Measurements from ENCODE around the gene KLHL11.
"Not testable (repeated sequence)": the region's sequence is repeated elsewhere in the genome, so short reads cannot be mapped to it uniquely, and the experiment has no call there.

The KLHL11 gene

GRCh38 chr17:41836550-41837196 is 28.6 kb downstream of the KLHL11 start:
- DNase-seq (ENCODE audit: low spot score): no peak

DNA sequence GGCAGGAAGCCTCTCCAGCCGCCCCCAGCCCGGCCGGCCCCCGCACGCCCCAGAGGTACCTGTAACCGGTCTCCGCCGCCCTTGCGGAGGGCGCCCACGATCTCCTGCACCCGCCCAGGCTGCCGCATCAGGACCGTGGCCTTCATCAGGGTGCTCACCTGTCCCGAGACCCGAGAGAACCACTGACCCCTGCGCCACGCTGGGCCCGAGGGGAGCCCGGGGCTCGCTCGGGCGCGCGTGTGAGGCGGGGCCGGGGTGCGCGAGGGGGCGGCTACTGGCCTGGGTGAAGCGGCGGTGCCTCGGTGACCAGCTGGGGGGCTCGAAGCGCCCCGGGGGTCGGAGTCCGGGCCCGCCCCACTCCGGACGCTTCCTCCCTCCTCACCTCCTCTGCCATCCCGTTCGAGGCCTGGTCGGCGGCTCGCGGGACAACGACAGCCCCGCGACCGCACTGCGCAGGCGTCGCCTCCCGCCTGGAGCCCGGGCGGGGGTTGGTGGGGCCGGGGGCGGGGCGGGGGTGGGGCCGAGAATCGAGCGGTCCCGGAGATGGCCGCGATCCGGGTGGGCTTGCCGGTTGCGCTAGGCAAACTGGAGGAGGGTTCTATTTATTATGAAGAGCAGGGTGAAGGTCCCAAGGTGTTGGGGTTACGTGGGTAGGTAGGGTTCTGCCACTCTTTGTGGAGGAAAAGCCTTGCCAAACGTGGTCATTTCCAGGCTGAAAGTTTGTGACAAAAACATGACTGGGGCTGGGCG is 29.2 kb downstream of the KLHL11 start, which contains the start of gene NT5C3B:
NT5C3B (minus strand) TSS at position 433 of the 750 bp plus-strand sequence; CDS start at position 394, 39 bp downstream.
- DNase-seq (ENCODE audit: low spot score): no peak

DNA sequence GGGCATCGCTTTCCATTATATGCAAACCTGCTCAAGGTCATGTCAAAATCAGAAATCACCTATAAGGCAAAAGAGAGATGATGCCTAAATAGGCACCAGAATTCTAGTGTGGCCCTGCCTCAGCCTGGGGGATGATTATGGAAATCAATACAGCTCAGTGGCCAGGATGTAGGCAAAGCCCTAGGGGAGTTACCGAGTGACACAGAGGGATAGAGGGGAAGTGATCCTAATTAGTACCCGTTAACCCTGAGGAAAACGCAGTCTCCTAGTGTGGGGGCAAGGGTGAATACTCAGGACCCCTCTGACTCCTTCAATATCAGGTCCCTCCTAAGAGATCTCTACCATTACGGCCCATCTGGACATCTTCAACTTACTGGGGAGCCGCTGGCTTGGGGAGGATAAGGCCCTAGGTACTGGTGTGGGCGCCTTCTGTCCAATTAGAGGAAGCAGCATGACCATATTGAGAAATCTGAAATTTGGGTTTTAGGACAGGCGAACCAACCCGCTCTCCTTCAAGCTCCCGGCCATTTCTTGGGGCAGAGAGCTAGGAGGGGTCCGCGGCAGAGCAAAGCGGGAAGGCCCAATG is 29.9 kb downstream of the KLHL11 start:
- DNase-seq (ENCODE audit: low spot score): no peak

DNA sequence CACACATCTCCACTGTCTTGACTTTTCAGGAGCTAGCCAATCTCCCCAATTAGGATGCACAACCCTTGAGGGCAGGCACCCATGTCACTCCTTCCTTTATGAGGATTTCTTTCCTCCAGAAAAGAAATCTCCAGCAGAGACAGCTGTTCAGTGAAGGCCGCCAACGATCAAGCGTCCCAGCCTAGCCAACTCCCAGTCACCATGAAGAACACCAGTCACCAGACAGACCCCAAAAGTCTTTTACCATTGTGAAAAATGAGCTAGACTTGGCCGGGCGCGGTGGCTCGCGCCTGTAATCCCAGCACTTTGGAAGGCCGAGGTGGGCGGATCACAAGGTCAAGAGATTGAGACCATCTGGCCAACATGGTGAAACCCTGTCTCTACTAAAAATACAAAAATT is 35.3 kb downstream of the KLHL11 start:
- DNase-seq (ENCODE audit: low spot score): not testable (repeated sequence)

DNA sequence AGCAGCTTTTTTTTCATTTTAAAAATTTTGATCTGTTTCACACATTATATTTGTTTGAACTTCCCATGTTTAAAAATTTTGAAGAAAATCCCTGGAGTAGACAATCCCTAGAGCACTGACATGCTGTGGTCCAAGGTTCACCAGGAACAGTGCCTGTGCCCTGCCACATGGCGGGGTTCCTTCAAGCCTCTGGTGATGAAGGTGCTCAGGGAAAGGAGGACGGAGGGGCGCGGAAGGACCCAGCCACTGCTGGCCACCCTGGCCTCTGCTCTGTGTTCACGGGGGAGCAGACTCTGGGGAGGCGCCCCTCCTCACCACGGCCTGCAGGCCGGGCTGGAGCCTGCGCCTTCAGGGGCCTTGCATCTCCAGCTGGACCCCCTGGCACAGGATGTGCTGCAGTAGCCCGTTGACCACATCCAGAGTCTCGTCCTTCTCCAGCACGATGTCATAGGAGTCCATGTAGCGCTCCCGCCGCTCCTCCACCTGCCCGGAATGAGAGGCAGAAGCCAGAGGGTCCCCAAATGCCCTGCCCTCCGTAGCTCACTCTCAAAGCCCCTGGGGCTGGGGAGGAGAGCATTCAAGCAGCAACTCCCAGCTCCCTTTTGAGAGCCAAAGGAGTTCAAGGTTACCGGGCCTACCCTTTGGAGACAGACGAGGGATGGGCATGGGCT is 39.9 kb downstream of the KLHL11 start:
- no peak for DNase-seq (ENCODE audit: low spot score)

DNA sequence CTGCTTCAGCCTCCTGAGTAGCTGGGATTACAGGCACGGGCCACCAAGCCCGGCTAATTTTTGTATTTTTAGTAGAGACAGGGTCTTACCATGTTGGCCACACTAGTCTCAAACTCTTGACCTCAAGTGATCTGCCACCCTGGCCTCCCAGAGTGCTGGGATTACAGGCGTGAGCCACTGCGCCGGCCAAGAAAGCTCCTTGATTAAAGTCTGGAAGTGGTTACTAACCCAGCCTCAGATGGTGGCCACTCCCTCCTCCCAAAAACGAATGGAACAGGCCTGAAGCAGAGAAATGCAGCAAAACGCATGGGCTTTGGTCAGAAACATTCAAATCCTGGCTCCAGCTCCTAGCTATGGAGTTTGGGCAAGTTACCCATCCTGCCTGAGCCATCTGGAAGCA is 41.1 kb downstream of the KLHL11 start:
- DNase-seq (ENCODE audit: low spot score): no peak

DNA sequence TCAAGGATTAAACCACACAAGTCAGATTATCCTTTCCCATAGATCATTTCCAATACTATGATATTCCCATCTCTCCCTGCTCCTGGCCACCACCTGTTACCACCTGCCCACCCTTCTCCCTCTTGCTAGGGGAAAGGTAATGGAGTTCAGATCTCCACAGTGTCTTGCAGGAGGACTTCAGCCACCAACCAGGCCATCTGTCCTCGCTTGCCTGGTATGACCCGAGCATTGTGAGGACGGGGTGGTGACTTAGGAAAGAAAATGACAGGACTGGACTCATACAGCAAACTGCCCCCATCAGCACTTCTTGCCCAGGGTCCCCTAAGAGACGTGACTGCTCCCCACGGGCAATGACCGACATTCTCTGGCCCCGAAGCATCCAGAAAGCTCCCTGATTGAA is 41.6 kb downstream of the KLHL11 start:
- no peak for DNase-seq (ENCODE audit: low spot score)

GRCh38 chr17:41823141-41823524 is 42.1 kb downstream of the KLHL11 start:
- DNase-seq (ENCODE audit: low spot score): no peak

DNA sequence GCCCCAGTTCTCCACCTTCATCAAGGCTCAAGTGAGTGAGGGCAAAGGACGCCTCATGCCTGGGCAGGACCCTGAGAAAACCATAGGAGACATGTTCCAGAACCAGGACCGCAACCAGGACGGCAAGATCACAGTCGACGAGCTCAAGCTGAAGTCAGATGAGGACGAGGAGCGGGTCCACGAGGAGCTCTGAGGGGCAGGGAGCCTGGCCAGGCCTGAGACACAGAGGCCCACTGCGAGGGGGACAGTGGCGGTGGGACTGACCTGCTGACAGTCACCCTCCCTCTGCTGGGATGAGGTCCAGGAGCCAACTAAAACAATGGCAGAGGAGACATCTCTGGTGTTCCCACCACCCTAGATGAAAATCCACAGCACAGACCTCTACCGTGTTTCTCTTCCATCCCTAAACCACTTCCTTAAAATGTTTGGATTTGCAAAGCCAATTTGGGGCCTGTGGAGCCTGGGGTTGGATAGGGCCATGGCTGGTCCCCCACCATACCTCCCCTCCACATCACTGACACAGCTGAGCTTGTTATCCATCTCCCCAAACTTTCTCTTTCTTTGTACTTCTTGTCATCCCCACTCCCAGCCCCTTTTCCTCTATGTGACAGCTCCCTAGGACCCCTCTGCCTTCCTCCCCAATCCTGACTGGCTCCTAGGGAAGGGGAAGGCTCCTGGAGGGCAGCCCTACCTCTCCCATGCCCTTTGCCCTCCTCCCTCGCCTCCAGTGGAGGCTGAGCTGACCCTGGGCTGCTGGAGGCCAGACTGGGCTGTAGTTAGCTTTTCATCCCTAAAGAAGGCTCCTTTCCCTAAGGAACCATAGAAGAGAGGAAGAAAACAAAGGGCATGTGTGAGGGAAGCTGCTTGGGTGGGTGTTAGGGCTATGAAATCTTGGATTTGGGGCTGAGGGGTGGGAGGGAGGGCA is 42.7 kb downstream of the KLHL11 start:
- no peak for DNase-seq (ENCODE audit: low spot score)

- DNase-seq (ENCODE audit: low spot score): no peak
These were observed 43.4 kb downstream of the KLHL11 start for GRCh38 chr17:41821776-41822175.

DNA sequence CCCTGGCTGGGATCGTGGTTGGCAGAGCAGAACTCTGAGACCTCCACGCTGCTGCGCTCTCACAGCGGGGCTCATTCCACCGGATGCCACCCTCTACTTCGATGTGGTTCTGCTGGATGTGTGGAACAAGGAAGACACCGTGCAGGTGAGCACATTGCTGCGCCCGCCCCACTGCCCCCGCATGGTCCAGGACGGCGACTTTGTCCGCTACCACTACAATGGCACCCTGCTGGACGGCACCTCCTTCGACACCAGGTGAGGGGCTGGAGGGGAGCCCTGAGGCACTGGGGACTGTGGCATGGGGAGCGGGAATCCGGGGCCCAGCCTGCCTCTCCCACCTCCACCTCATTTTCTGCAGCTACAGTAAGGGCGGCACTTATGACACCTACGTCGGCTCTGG is 47.2 kb downstream of the KLHL11 start:
- DNase-seq (ENCODE audit: low spot score): no peak

DNA sequence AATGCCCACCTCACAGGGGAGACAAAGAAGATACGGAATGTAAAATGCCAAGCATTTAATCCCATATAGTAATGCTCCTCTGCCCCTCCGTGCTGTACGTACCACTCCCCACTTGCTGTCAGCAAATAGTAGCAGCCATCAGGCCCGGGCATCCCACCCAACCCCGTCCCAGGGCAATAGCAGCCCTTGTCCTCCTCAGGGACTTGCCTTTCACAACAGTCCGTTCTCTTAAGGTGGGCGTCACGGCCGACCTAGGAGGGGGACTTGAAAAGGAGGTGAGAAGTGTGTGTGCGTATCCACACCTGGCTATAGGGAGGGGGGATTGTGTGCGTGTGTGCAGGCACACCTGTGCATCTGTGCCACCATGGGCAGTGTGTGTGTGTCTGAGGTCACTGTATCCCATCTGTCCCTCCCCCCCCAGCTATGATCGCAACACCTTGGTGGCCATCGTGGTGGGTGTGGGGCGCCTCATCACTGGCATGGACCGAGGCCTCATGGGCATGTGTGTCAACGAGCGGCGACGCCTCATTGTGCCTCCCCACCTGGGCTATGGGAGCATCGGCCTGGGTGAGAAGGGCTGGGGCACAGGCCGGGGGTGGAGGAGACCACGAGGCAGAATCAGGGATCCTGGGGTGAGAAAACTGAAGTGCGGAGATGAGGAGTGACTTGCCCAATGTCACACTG is 48.4 kb downstream of the KLHL11 start:
- DNase-seq (ENCODE audit: low spot score): no peak

DNA sequence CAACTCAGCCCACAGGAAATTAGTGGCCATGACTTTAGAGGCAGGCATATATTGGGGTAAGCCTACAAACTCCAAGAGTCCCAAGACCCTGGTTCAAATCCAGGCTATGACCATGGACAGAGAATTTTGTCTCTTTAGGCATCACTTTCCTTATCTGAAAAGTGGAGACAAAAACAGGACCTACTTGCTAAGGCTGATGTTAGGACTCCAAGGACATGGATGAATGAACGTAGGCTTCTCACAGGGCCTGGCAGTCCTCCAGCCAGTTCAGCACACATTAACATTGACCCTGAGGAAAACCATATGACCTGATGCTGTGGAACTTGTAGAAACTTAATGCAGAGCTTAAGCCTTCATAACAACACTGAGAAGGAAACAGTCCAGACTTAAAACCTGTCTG is 51.0 kb downstream of the KLHL11 start:
- DNase-seq (ENCODE audit: low spot score): no peak

DNA sequence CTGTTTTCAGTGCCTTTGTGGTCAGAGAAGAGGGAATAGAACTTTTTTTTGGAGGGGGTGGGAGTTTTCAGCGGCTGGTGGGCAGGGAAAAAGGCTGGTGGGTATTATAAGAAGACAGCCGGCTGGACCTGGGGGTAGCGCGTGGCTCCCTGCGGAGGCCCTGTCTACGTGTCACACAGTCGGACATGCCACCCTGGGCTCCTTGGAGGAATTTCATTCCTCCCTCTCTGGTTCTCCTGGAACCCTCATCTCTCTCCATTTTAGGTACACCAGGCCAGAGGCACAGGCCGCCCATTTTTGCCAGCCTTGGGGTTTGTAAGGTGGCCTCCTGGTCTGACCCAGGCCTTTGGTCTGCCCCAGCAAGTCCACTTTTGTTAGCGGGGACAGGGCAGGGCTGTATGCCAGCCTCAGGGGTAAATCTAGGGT is 51.5 kb downstream of the KLHL11 start:
- no peak for DNase-seq (ENCODE audit: low spot score)

GRCh38 chr17:41813152-41813680 is 52.0 kb downstream of the KLHL11 start:
- no peak for DNase-seq (ENCODE audit: low spot score)

DNA sequence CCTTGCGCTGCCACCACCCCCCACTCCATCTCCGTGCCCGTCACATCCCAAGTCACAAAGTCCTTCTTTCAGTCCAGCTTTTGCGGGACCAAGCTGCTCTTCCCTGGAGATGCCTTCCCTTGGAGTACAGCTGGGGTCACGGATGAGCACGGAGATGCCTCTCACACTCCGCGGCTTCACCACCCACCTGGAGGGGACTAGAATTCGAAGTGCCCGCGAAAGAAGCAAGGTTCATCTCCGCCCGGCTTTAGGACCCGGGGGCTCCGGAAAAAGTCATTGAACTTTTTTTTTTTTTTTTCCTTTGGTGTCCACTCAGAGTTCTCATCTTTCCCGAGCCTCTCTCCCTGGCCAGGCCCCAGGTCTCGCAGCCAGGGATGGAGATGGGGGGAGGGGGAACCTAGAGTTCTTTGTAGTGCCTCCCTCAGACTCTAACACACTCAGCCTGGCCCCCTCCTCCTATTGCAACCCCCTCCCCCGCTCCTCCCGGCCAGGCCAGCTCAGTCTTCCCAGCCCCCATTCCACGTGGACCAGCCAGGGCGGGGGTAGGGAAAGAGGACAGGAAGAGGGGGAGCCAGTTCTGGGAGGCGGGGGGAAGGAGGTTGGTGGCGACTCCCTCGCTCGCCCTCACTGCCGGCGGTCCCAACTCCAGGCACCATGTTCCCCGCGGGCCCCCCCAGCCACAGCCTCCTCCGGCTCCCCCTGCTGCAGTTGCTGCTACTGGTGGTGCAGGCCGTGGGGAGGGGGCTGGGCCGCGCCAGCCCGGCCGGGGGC is 52.7 kb downstream of the KLHL11 start, which contains the start of gene FKBP10:
FKBP10 (plus strand) TSS at position 624 of the 771 bp plus-strand sequence; CDS start at position 655, 31 bp downstream.
- DNase-seq (ENCODE audit: low spot score): no peak

- no peak for DNase-seq (ENCODE audit: low spot score)
These were observed 53.5 kb downstream of the KLHL11 start, which contains the start of gene P3H4 for GRCh38 chr17:41811549-41812380. TSS of gene P3H4 (minus strand) at chr17:41811949. CDS start at chr17:41811915, 34 bp downstream.

- no peak for DNase-seq (ENCODE audit: low spot score)
These were observed 54.3 kb downstream of the KLHL11 start for GRCh38 chr17:41810659-41811548.

Data from hematopoietic multipotent progenitor cell treated with erythropoietin and hydrocortisone succinate and interleukin-3 and kit ligand, for 17 days (in vitro differentiated cells).